LNCAP (cell line): ENCODE data around the gene DLGAP4.

Source experiments
- TF ChIP-seq, protein P1 (sequence below): fragments of 450-650 bp; IDR thresholded peaks from 2 replicates; pipeline ENCODE4 v1.5.1; 2017; ENCODE audit warnings: mild to moderate bottlenecking

The DLGAP4 gene

DNA sequence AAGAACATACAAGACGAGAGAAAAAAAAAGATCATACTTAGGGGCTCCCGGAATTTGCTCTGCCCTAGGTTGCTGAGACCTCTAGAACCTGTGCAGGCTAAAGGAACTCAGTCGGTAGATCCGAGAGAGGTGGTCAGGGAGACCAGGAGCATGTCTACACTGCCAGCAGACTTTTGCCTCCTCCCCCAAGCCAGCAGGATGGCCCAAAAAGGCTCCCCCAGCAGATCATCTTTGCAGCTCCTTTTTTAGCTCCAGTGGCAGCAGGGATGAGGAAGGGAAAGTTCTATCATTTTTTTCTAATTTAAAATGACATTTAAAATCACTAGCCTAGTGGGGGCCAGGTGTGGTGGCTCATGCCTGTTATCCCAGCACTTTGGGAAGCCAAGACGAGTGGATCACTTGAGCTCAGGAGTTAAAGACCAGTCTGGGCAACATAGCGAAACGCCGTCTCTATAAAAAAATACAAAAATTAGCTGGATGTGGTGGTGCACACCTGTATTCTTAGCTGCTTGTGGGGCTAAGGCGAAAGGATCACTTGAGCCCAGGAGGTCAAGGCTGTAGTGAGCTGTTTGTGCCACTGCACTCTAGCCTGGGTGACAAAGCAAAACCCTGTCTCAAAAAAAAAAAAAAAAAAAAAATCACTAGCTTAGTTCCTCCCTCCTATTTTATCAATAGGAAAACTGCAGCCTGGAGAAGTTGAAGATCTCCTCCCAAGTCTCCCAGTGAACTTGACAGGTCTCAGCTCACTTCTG lies 165.9 kb downstream of the DLGAP4 start:
- TF ChIP-seq, protein P1, sequence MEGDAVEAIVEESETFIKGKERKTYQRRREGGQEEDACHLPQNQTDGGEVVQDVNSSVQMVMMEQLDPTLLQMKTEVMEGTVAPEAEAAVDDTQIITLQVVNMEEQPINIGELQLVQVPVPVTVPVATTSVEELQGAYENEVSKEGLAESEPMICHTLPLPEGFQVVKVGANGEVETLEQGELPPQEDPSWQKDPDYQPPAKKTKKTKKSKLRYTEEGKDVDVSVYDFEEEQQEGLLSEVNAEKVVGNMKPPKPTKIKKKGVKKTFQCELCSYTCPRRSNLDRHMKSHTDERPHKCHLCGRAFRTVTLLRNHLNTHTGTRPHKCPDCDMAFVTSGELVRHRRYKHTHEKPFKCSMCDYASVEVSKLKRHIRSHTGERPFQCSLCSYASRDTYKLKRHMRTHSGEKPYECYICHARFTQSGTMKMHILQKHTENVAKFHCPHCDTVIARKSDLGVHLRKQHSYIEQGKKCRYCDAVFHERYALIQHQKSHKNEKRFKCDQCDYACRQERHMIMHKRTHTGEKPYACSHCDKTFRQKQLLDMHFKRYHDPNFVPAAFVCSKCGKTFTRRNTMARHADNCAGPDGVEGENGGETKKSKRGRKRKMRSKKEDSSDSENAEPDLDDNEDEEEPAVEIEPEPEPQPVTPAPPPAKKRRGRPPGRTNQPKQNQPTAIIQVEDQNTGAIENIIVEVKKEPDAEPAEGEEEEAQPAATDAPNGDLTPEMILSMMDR, result no peak

DNA sequence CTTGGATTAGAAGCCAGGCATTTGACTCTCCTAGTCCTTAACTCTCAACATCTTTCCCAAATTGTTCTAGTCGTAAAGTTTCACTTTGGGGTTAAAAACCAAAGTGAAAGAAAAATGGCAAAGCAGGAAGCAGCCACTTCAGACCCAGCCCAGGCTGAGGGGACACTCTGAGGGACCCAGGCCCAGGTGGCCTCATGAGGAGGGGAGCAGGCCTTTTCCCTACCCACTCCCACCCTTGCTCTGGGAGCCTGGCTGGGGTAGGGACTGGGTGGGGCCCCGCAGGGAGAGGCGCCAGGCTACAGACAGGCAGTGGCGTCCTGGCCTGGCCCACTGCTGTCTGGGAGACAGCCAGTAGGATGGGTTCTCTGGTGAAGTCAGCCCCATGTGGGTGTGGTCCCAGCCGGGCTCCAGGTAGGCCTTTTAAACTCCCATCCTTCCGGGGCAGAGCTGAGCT lies 166.5 kb downstream of the DLGAP4 start:
- TF ChIP-seq, protein P1, result no peak

DNA sequence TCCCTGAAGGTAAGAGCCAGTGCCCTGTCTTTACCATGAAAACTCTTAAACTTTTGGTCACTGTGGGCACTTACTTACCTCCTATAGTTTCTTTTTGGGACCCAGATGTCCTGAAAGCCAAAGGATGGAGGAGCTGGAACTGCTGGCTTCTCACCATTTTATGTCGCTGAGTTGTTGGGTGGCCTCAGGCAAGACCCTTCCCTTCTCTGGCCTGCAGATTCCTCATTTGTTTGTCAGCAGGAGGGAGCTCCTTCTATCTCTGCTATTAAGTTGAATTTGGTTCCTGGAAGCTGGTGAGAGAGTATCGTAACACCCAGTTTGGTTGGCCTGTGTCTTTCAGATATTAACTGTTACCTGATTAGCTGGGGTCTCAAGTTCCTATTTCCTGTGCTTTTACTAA lies 167.0 kb downstream of the DLGAP4 start:
- TF ChIP-seq, protein P1, result no peak

DNA sequence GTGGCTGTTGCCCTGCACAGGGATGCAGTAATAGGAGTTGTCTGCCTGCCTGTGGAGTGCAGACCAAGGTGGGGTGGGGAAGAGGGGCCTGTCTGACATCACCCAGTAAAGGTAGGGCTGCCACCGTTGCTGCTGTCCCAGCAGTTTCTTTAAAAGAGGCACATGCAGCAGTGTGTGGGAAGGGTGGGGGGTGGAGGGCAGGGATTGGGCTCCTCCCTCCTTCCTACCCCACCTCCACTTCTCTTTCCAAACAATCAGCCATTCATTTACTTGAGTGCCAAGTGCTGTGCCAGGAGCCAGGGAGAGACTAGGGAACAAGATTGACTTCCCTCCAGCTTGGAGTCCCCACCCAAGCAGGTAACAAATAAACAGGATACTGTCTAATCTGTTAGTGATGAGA lies 168.4 kb downstream of the DLGAP4 start:
- TF ChIP-seq, protein P1, result no peak

DNA sequence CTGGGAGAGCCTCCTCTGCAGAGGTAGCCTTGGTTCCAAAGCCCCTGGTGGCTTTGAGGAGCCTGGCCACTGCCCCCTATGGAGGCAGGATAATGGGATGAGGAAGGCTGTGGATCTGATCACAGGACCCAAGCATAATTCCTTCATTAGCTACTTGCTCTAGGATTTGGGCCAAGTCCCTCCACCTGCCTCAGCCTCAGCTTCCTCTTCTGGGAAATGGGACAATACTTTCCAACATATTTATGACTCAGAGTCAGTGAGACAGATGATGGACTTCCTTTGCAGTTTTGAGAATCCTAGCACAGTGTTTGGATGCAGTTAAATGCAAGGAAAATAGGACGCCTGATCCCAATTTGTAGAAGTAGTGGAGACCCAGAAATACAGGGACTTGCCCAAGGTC lies 171.3 kb downstream of the DLGAP4 start:
- TF ChIP-seq, protein P1, result no peak

DNA sequence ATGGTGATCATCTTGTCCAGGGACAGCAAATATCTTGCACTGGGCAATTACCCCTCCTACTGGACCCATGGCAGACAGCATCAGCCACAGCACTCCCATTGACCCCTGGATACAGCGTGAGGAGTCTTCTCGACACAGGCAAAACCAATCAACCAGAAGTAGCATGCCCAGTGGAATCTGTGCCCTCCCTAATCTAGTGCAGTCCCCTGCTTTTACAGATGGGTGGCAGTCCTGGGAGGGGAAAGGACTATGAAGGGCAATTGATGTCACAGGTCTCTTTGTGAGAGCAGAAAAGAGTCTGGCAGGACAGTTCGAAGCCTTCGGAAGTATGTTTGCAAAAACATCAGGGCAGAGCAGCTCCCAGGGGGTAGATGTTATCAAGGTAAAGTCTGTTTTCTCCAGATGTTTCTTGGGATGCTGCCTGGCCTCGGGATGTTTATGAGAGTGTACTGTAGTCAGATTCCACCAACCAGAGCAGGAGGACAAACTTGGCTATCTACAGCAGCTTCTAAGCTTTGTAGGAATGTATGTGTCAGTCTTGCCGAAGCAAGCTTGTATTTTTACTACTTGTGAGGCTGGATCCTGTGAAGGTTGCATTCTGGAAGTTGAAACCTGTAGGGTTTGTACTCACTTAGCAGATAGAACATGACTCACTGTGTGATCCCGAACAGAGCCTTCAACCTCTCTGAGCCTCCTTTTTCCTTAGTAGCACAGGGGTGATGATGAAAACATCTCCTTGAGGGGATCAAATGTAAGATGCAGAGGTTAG lies 172.2 kb downstream of the DLGAP4 start:
- TF ChIP-seq, protein P1, result no peak

DNA sequence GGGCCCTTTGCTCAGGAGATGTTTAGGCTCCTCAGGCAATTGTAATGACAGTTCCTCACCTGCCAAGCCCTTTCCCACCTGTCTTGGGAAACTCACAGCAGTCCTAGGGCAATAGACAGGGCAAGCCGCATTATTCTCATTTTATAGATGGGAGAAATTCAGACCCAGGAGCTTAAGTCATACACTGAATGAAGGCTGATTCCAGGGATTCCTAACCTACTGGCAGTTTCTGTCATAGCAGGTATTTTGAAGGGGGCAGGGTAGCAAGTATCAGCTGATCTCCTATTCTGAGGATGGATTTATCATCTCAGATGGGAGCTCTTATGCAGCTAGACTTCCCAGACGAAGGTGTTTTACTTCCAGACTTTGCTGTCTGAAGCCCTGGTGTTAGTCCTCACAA lies 173.8 kb downstream of the DLGAP4 start:
- TF ChIP-seq, protein P1, result no peak
